A549 treated with AZD9567 at 1 μM for 4 hours (cell line): ENCODE data around the gene FOXP3. TPM values are rescaled to one million over a fixed set of nuclear protein-coding genes. Genes with fewer than 3 reads are reported as not detected.

Experiments used
- total RNA-seq: library from RNA; stranded (reverse); fragments of 200-300 nt; extraction: Qiagen RNA extraction; gene quantifications from 5 replicates; pipeline ENCODE4 v1.2.3, GENCODE V29; 2022; ENCODE audit not compliant: insufficient read depth

The FOXP3 gene, protein sequence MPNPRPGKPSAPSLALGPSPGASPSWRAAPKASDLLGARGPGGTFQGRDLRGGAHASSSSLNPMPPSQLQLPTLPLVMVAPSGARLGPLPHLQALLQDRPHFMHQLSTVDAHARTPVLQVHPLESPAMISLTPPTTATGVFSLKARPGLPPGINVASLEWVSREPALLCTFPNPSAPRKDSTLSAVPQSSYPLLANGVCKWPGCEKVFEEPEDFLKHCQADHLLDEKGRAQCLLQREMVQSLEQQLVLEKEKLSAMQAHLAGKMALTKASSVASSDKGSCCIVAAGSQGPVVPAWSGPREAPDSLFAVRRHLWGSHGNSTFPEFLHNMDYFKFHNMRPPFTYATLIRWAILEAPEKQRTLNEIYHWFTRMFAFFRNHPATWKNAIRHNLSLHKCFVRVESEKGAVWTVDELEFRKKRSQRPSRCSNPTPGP
- total RNA-seq, result 0.06 to 0.14 TPM (median 0.13 TPM) in 4 of 5 replicates, not detected in the other

DNA sequence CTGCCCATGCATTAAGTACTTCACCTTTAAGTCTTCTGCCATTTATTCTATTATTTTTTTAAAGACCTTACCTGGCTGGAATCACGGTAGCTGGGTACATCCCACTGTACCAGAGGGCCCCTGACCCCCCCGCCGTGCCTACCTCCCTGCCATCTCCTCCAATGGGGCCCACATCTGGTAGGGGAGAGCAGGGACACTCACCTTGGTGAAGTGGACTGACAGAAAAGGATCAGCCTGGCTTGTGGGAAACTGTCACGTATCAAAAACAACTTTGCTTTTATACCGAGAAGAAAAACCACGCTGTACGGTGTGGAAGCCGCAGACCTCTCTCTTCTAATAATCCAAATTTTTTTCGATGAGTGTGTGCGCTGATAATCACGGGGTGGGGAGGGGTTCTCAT is at the start of gene FOXP3:
FOXP3 (minus strand) TSS at position 251 of the 400 bp plus-strand sequence. CDS start 6,205 bp downstream, outside the sequence.

GRCh38 chrX:49303346-49303745 is 38.8 kb upstream of the FOXP3 start, which contains the start of gene GAGE10:
GAGE10 (plus strand) TSS chrX:49303646; CDS start chrX:49304860, 1,214 bp downstream.

GRCh38 chrX:49269767-49270248 is 5.3 kb upstream of the FOXP3 start, which contains the start of gene PPP1R3F:
PPP1R3F (plus strand) TSS chrX:49269793; CDS start chrX:49269870, 77 bp downstream.

DNA sequence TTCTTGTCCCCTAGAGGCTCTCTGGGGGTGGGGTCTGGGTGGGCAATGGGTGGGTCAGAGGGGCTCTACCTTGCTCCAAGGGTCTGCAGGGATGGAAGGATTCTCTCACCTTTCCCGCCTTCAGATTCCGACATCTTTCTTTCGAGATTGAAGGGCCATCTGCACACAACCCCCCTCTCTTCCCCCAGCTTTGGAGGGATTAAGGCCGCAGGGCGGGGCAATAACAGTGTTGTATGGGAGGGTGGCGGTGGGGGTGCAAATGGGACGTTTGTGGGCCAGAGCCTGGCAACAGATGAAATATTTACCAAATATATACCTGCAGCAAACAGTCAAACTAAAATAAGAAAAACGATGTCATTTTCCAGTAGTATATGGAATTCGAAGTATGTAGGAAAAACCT is 31.3 kb downstream of the FOXP3 start, which contains the start of gene CACNA1F:
CACNA1F (minus strand) TSS at position 165 of the 400 bp plus-strand sequence; CDS start at position 134, 31 bp downstream.

Other genes starting within 250 kb of the FOXP3 start
- gene TFE3, start 221.4 kb downstream of the FOXP3 start, total RNA-seq, result 35.5 to 46.3 TPM (median 43.2 TPM) in 5 replicates
- gene CCDC120, start 205.7 kb downstream of the FOXP3 start, total RNA-seq, result 1.2 to 3.7 TPM (median 2.9 TPM) in 5 replicates
- gene PRAF2, start 190.7 kb downstream of the FOXP3 start, total RNA-seq, result 40.6 to 51.0 TPM (median 46.0 TPM) in 5 replicates
- gene WDR45, start 184.8 kb downstream of the FOXP3 start, total RNA-seq, result 41.3 to 56.4 TPM (median 53.4 TPM) in 5 replicates
- gene GPKOW, start 141.0 kb downstream of the FOXP3 start, total RNA-seq, result 19.2 to 24.7 TPM (median 23.7 TPM) in 5 replicates
- gene MAGIX, start 102.0 kb downstream of the FOXP3 start, total RNA-seq, result 2.3 to 4.7 TPM (median 3.0 TPM) in 5 replicates
- 313 to 440 TPM (median 426 TPM) in 5 replicates for gene PLP2, start 92.8 kb downstream of the FOXP3 start, total RNA-seq
- gene PRICKLE3, start 78.3 kb downstream of the FOXP3 start, total RNA-seq, result 10.7 to 19.3 TPM (median 17.9 TPM) in 5 replicates
- 2.0 to 3.0 TPM (median 2.6 TPM) in 5 replicates for gene SYP, start 64.5 kb downstream of the FOXP3 start, total RNA-seq
- not detected in 5 replicates for gene CACNA1F, start 31.4 kb downstream of the FOXP3 start, total RNA-seq
- gene CCDC22, start 29.2 kb downstream of the FOXP3 start, total RNA-seq, result 10.6 to 14.6 TPM (median 13.6 TPM) in 5 replicates
- gene PPP1R3F, start 5.1 kb upstream of the FOXP3 start, total RNA-seq, result 2.3 to 3.4 TPM (median 3.0 TPM) in 4 of 5 replicates, not detected in the other
- gene GAGE10, start 38.9 kb upstream of the FOXP3 start, total RNA-seq, result not detected in 5 replicates
- not detected in 5 replicates for gene GAGE12J, start 57.3 kb upstream of the FOXP3 start, total RNA-seq
- gene GAGE13, start 66.9 kb upstream of the FOXP3 start, total RNA-seq, result not detected in 5 replicates